GM19025 (cell line): ENCODE results near the gene SLC24A2.

Experiments used
- ATAC-seq: cut with Tn5 transposase; IDR thresholded peaks from one replicate; pipeline ENCODE4 v1.9.1; 2021; ENCODE audit warnings: mild to moderate bottlenecking, low read depth, moderate library complexity; ENCODE audit not compliant: unreplicated experiment

SLC24A2 gene

DNA sequence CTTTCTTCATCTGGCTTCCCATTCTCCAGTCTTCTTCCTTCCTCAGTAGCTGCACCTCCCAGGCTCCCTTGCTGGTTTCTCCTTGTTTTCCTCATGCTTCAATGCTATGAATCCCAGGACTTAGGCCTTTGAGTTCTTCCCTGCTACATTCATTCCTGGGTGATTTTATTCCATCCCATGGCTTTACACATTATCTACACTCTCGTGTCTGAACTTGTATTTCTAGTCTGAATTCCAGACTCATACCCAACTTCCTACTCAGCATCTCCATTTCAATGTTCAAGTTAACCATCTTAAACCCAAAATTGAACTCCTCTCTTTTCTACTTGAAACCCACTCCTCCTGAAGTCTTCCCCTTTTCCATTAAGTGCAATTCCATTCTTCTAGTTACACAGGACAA is 20.0 kb downstream of the SLC24A2 start:
- no peak for ATAC-seq

DNA sequence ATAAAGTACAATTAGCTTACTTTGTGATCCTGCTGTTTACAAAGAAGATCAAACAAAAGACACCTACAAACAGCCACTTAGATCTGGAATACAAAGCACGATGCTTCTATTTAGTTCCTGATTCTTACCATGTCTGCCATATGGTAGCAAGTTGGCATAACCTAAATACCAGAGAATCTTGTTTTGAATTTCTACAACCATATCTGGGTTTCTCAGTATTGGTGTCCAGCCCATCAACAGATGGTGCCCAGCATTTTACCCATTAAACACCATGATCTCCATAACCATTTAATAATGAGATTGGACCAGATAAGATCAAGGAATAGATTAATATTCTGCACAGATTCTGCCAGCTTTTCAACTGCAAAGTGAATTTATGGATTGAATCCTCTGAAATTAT is 29.8 kb downstream of the SLC24A2 start:
- ATAC-seq: no peak

DNA sequence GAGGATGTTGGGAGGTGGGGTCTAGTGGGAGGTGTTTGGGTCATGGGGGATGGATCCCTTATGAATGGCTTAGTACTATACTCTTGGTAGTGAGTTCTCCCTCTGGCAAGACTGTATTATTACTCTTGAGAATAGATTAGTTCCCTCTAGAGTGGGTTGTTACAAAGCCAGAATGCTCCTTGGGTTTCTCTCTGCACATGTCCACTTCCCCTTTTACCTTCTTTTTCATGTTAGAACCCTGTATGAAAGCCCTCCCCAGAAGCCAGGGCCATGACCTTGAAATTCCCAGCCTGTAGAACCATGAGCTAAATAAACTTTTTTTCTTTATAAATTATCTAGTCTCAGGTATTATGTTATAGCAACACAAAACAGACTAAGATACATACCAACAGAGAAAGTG is 31.1 kb downstream of the SLC24A2 start:
- no peak for ATAC-seq

DNA sequence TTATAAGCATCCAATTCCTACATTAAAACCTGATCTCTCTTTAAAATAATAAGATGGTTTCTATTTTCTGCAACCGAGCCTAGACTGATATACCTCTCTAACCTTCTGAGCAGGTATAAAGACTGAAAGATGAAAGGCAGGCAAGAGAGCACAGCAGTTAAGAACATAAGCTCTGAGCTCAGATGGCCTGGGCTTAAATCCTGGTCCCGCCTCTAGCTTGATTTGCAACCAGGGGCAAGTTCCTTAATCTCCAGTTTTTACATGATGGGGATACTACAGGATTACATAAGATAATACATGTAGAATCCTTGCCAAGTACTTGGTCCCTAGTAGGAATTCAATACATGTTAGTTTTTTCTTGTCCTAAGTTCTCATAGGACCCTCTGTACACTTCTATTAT is 33.9 kb downstream of the SLC24A2 start:
- no peak for ATAC-seq

DNA sequence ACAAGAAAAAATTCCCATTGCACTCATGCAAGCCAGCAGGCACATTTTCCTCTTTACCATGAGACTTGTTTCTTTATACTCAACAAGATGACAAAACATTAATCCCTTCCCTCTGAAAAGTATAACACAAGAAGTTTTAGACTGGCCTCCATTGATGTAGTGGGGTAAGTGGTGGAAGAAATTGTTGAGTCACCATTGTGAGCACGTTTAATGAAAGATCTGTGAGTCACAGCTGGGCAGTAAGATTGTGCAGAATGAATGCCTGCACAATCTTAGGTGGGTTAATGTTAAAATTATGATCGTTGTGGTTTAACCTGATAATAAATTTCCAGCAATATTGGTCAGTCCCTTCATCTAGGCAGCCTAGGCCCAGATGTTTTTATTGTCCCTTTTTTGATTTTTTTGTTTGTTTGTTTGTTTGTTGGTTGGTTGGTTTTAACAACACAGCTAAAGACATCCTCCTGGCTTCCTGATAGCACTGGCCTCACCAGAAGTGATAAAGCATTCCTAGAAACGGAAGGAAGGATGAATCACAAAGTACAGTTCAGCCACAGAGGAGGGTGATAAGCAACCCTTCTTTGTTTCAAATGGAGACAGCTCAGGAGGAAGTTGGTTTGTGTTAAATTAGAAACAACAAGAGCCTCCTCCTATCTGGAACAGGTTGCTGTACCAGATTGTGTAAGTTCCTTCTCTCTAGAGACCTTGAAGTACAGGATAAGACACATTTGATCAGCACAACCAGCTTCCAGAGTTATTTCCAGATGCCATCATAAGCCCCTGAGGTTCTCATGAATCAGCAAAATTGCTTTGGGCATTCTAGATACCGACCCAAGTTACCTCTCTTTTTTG is 40.3 kb downstream of the SLC24A2 start:
- ATAC-seq: no peak

DNA sequence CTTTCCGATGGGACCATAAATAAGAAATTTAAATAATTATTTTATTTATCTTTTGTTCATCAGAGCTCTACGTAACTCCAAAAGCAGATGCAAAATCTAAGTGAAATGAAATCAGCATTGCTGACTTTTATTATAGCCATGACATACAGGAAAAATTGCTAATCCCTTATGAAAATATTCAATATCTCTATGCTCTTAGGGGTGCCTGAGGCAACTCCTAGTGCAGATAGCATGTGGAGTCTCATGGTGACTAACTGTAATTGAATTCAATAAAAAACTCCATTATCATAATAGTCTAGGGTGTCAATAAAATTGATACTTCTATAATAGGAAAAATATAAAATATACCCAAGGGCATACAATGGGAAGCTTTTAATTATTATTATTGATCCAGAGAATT is 42.6 kb downstream of the SLC24A2 start:
- ATAC-seq: no peak

DNA sequence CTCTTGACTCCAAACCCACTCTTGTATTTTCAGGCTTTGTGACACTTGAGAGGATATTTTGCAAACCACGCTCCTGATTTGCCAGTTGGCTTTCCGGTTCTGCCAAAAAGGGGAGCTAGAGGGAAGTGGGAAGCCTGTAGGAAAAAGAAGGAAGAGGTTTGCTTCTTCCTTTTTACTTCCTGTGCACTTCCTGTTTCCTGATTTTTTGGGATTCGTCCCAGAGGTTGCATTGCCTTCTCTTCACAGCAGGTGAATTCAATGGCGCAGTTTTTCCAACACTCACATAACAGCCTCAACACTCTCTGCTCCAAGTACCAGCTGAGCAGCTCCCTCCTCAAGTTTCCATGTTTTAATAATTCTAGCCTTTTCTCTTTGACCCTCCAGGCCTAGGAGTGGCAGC is 47.7 kb downstream of the SLC24A2 start:
- ATAC-seq: no peak
